GM19351 (cell line): ENCODE data around the gene NTM.
"Not testable (repeated sequence)": the region's sequence is repeated elsewhere in the genome, so short reads cannot be mapped to it uniquely, and the experiment has no call there.

Source experiments
- ATAC-seq: cut with Tn5 transposase; IDR thresholded peaks from one replicate; pipeline ENCODE4 v1.9.1; 2021; ENCODE audit warnings: mild to moderate bottlenecking, moderate library complexity; ENCODE audit not compliant: unreplicated experiment

The NTM gene

GRCh38 chr11:132310390-132311375 lies 940.3 kb downstream of the NTM start:
- no peak for ATAC-seq

DNA sequence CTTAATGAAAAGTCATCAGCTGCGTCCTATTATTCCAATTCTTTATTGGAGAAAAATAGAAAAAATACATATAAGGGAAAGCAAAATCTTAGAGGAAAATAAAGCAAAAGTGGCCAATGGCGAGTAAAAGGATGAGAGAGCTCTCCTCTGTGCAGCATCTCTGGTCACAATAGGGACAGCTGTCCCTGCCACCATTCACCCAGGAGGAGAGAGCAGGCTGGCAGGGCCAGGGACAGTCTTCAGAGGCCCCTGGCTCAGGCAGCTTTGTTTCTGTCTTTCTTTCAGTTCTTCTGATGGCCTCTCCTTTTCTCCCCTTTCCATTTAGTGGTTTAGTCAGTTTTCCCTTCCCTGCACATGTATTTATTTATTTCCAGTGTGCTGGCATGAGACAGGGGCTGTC lies 941.3 kb downstream of the NTM start:
- ATAC-seq = no peak

- ATAC-seq = no peak
Observed at GRCh38 chr11:132312161-132312560, 941.7 kb downstream of the NTM start.

DNA sequence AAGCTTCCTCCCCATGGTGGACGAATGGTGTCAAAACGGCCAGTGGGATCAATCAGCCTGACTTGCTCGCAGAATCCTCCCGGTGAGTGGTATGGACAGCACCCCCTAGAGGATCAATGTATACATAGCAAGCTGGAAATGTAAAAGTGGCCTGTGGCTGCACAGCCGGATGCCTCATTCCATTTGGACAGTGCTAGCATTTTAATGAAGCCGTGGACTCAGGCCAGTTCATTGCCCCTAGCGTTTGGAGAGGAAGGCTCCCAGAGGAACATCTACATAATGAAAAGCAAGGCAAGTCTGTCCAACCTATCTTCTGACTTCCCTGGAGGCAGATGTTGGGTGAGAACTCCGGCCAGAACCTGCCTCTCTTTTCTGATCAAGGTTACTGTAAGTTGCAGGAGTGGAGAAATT lies 942.3 kb downstream of the NTM start:
- no peak for ATAC-seq

DNA sequence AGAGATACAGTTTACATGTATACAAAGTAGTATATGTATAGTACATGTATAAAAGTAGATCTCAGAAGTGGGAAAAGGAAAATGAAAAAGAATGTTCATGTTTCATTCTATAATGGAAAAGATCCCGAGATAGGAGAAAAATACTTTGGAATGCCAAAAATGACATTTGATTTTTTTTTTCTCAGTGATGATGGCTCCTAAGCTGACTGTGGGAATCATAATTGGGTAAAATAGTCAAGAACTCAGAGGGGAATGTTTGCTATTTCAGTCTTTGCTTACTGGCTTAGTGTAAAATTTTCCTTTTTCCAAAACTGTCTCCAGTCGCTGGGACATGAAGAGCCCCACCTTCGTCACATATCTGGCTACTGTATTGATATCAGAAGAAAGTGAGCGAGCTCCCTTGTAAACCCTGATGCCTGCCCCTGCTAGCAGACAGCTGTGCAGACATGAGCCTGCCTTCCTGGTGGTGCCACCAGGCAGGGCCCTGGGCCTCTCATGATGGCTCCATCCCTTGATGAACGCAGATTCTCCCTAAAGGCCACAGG lies 944.6 kb downstream of the NTM start:
- no peak for ATAC-seq

DNA sequence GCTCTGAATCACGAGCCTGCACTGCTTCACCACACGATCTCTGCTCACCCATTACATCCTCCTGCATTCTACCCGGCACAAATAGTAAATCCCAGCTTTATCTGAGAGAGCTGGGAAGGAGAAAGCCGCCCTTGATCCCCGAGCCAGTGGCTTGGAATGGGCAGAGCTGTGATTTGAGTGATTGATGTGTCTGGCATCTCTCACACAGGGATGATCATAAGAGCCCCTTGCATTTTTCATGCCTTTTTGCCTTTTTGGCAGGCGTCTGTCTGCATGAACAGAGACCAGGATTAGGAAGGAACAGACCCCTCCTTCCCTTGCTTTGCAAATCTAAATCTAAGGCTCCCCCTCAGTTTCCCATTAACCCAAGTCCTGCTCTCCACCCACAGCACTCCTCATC lies 945.3 kb downstream of the NTM start:
- ATAC-seq = no peak

GRCh38 chr11:132318421-132319157 lies 948.2 kb downstream of the NTM start:
- no peak for ATAC-seq

DNA sequence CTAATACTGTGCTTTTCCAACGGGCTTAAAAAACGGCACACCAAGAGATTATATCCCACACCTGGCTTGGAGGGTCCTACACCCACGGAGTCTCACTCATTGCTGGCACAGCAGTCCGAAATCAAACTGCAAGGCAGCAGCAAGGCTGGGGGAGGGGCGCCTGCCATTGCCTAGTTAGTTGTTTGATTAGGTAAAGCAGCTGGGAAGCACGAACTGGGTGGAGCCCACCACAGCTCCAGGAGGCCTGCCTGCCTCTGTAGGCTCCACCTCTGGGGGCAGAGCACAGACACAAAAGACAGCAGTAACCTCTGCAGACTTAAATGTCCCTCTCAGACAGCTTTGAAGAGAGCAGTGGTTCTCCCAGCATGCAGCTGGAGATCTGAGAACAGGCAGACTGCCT lies 949.0 kb downstream of the NTM start:
- not testable (repeated sequence) for ATAC-seq

DNA sequence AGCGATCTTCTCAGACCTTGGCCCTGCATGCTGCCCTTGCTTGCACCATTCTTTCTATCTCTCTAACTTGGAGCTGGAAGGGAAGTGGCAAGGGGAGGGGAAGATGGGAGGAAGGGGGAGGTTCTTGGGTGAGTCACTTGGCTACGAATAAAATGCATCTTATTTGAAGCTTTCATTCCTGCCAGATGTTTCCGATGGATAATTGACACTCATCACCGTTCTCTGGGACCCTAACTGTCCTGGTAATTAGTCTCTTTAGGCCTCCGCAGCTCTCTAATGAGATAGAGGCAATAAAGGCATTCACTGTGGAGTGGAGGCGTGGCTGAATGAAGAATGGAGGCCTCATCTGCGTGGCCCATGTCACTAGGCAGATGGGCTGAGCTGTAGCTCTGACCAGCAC lies 960.1 kb downstream of the NTM start:
- no peak for ATAC-seq

DNA sequence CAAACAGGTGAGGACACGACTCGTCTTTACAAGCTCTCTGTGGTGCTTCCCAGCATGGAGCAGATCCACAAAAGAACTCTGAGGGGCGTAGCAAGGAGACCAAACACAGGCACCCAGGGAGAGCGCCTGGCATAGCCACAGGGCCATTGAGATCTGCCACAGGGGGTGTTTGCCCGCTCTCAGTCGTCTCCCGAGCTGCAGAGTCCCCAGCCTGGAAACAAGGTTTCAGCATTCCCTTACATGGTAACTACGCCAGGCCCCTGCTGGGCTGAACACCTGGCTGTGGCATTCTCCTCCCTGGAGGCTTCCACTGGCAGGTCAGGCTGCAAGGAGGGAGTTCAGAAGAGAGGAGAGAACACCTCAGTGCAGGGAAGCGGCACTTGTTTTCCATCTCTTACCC lies 962.1 kb downstream of the NTM start:
- ATAC-seq = no peak

DNA sequence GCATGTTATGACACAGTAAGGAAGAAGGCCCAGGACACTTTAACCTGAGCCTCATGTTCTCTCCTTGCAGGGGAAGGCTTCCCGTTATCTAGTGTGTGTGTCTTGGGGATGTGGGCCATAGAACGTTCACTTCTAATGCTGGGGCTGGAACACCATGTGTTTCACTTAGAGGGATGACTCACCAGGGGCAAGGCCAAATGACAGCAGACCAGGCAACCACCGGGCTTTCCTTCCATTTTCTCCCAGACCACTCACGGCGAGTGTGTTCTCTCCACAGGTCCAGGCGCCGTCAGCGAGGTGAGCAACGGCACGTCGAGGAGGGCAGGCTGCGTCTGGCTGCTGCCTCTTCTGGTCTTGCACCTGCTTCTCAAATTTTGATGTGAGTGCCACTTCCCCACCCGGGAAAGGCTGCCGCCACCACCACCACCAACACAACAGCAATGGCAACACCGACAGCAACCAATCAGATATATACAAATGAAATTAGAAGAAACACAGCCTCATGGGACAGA lies 964.4 kb downstream of the NTM start:
- ATAC-seq = no peak

DNA sequence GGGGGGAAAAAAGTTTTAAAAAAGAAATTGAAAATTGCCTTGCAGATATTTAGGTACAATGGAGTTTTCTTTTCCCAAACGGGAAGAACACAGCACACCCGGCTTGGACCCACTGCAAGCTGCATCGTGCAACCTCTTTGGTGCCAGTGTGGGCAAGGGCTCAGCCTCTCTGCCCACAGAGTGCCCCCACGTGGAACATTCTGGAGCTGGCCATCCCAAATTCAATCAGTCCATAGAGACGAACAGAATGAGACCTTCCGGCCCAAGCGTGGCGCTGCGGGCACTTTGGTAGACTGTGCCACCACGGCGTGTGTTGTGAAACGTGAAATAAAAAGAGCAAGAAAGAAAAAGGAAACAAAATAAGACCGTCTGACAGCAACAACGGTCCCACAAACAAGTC lies 964.9 kb downstream of the NTM start:
- ATAC-seq = no peak

GRCh38 chr11:132336781-132337535 lies 966.5 kb downstream of the NTM start:
- ATAC-seq = no peak

- ATAC-seq = no peak
Observed at GRCh38 chr11:132337819-132338416, 967.5 kb downstream of the NTM start.

DNA sequence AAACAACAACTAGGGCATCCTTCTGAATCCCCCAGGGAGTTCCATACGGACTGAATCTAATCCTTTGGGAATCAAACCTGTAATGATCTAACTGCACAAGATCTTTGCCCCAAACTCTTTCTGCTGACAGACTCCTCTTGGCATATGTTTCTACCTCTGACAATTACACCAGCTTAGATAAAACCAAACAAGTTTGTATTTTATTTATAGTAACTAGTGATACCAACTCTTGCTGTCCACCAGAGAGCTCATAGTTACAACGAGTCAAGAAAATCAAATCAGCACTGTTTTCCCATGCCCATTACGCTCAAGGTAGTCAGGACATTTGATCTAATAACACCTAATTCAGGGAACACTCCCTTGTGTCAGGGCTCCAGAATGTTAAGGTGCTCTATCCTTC lies 972.0 kb downstream of the NTM start:
- ATAC-seq = no peak

- peak; percentile 62 for ATAC-seq
Observed at GRCh38 chr11:132343445-132344175, 973.2 kb downstream of the NTM start.

DNA sequence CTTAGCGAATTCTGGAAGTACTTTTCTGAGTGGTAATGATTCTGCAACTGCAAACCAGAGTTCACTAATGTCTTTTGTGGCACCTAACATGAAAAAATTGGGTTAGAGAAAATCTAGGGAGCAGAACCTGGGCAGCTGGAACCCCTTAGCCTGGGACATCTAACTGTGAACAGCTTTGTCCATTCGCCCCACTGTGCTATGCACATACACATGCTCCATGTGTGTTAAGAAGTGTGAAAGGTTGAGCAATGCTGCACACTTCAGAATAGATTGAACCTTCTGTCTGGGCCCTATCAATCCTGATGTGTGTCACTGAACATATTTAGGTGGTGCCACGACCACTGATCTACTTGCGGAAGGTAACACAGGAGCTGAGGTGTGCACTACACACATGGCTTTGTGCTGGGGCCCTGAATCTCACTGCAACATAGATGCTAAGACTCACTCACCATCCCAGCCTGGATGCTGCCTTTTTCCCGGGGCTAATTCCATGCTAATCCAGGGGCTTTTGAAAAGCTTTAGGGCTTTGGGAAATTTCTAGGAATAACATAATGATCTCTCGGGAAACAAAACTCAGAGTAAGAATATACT lies 976.2 kb downstream of the NTM start:
- no peak for ATAC-seq

- no peak for ATAC-seq
Observed at GRCh38 chr11:132347156-132348090, 977.0 kb downstream of the NTM start.
